HL-60 (cell line): Measurements from ENCODE around the gene HECW1.

Experiments
- DNase-seq, 2 experiments: peaks; one replicate each; pipeline ENCODE4 v3.0.0-alpha.2; 2010 to 2020; ENCODE audit warnings: low read depth in 1 of 2, low spot score in 1 of 2
- H3K27ac ChIP-seq: fragments of 250-450 bp; sonication (Bioruptor Pico); replicated peaks from 2 replicates; pipeline ENCODE4 v1.5.1; 2020; ENCODE audit warnings: mild to moderate bottlenecking, moderate library complexity
- H3K27me3 ChIP-seq: fragments of 250-450 bp; sonication (Bioruptor Pico); 2 replicates; pipeline ENCODE4 v1.5.1; 2021; ENCODE audit warnings: mild to moderate bottlenecking, moderate library complexity; ENCODE audit not compliant: insufficient read depth, poor library complexity, severe bottlenecking
- H3K4me3 ChIP-seq: replicated peaks from 2 replicates; pipeline ENCODE4 v1.5.1; 2011; ENCODE audit warnings: mild to moderate bottlenecking, control low read depth, low read length; ENCODE audit not compliant: insufficient read depth
- CTCF ChIP-seq: IDR thresholded peaks from one replicate; pipeline ENCODE4 v1.5.1; 2011; ENCODE audit warnings: low read length, control low read depth, inconsistent platforms; ENCODE audit not compliant: insufficient read depth
- GABPA ChIP-seq: IDR thresholded peaks from 2 replicates; pipeline ENCODE4 v1.6.1; 2012; ENCODE audit warnings: low read depth
- POLR2AphosphoS5 ChIP-seq: IDR thresholded peaks from 2 replicates; pipeline ENCODE4 v1.6.1; 2012; ENCODE audit warnings: low read depth
- SPI1 ChIP-seq: IDR thresholded peaks from 2 replicates; pipeline ENCODE4 v1.6.1; 2012; ENCODE audit warnings: low read depth, mild to moderate bottlenecking, borderline replicate concordance
- TF ChIP-seq, protein P1 (sequence below): IDR thresholded peaks from 2 replicates; pipeline ENCODE4 v1.6.1; 2012; ENCODE audit warnings: low read depth; ENCODE audit not compliant: insufficient replicate concordance

The HECW1 gene

GRCh38 chr7:43405948-43406347, 293.5 kb downstream of the HECW1 start:
- no peaks in the 10 kb centered on the region for H3K27me3 ChIP-seq
- H3K4me3 ChIP-seq: no peak overlapping the region
- TF ChIP-seq POLR2AphosphoS5: no peak
- TF ChIP-seq SPI1: no peak
- TF ChIP-seq, protein P1, sequence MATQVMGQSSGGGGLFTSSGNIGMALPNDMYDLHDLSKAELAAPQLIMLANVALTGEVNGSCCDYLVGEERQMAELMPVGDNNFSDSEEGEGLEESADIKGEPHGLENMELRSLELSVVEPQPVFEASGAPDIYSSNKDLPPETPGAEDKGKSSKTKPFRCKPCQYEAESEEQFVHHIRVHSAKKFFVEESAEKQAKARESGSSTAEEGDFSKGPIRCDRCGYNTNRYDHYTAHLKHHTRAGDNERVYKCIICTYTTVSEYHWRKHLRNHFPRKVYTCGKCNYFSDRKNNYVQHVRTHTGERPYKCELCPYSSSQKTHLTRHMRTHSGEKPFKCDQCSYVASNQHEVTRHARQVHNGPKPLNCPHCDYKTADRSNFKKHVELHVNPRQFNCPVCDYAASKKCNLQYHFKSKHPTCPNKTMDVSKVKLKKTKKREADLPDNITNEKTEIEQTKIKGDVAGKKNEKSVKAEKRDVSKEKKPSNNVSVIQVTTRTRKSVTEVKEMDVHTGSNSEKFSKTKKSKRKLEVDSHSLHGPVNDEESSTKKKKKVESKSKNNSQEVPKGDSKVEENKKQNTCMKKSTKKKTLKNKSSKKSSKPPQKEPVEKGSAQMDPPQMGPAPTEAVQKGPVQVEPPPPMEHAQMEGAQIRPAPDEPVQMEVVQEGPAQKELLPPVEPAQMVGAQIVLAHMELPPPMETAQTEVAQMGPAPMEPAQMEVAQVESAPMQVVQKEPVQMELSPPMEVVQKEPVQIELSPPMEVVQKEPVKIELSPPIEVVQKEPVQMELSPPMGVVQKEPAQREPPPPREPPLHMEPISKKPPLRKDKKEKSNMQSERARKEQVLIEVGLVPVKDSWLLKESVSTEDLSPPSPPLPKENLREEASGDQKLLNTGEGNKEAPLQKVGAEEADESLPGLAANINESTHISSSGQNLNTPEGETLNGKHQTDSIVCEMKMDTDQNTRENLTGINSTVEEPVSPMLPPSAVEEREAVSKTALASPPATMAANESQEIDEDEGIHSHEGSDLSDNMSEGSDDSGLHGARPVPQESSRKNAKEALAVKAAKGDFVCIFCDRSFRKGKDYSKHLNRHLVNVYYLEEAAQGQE: no peak
- no peak for TF ChIP-seq CTCF
- no peak for TF ChIP-seq GABPA
- no peak overlapping the region for H3K27ac ChIP-seq
- DNase-seq: no peak

DNA sequence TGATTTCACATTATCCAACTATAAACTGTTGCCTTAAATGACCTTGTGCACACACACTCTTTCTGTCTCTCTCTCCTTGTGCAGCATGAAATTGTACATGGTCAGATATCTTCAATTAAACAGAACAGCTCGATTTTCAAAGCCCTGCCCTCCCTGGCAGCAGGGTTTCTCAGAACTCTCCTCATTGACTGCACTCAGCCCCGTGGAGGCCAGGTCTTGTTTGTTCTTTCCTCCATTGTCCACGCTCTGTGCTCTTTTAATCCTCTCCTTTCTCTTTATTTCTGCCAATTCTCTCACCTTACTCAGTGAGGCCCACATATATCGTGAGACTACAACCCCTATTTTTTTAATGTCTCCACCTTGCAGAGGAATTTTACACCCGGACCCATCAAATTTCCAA, 294.5 kb downstream of the HECW1 start:
- DNase-seq: no peak
- no peak for TF ChIP-seq SPI1
- TF ChIP-seq, protein P1: no peak
- no peak for TF ChIP-seq POLR2AphosphoS5
- no peak for TF ChIP-seq GABPA
- no peak for TF ChIP-seq CTCF
- H3K27ac ChIP-seq: no peak overlapping the region
- H3K4me3 ChIP-seq: no peak overlapping the region
- no peaks in the 10 kb centered on the region for H3K27me3 ChIP-seq

DNA sequence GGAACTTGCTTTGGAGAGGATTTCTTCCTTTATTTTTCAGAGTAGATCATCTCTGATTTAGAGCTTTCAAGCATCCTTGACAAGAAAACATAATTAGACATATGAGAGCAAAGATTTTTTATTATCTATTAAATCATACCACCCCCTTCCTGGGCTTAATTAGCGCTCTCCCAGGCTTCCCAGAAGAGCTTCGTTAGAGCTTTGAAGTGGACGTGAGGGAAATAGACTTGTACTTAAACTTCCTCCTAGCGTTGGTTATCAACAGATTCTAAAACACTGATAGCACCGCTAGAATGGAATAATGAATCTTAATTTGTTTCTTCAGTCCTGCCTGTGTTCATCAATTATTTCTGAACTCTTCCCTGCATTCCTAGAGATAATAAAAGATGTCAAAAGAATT, 296.5 kb downstream of the HECW1 start:
- no peak for DNase-seq
- no peak overlapping the region for H3K27ac ChIP-seq
- no peaks in the 10 kb centered on the region for H3K27me3 ChIP-seq
- TF ChIP-seq SPI1: no peak
- no peak for TF ChIP-seq CTCF
- TF ChIP-seq POLR2AphosphoS5: no peak
- TF ChIP-seq GABPA: no peak
- TF ChIP-seq, protein P1: no peak
- H3K4me3 ChIP-seq: no peak overlapping the region
